Mesenchymal stem cell (in vitro differentiated cells and primary cell): ENCODE data around the gene SLC7A11.

ENCODE experiments used
- DNase-seq: peaks from one replicate; pipeline ENCODE4 v3.0.0-alpha.2; 2013
- H2AFZ ChIP-seq: one replicate; pipeline ENCODE4 v1.6.1; 2013; ENCODE audit warnings: low read depth, mild to moderate bottlenecking, control low read depth, inconsistent platforms, low read length, moderate library complexity
- H2AK5ac ChIP-seq: 2 replicates; pipeline ENCODE4 v1.6.1; 2013; ENCODE audit warnings: low read length, moderate library complexity, mild to moderate bottlenecking, inconsistent platforms; ENCODE audit not compliant: severe bottlenecking
- H2BK120ac ChIP-seq: one replicate; pipeline ENCODE4 v1.6.1; 2013; ENCODE audit warnings: low read depth, mild to moderate bottlenecking, inconsistent platforms, low read length, moderate library complexity
- H2BK12ac ChIP-seq, 2 experiments: one replicate each; pipeline ENCODE4 v1.6.1; 2013; ENCODE audit warnings: inconsistent platforms in 2 of 2, low read length in 2 of 2, mild to moderate bottlenecking in 2 of 2, moderate library complexity in 2 of 2, control low read depth in 1 of 2
- H2BK15ac ChIP-seq: one replicate; pipeline ENCODE4 v1.6.1; 2013; ENCODE audit warnings: mild to moderate bottlenecking, low read depth, inconsistent platforms; ENCODE audit not compliant: poor library complexity, severe bottlenecking
- H2BK5ac ChIP-seq: 2 replicates; pipeline ENCODE4 v1.6.1; 2013; ENCODE audit warnings: low read depth, mild to moderate bottlenecking, low read length, control low read depth, inconsistent platforms; ENCODE audit not compliant: poor library complexity, severe bottlenecking
- H3K14ac ChIP-seq, 2 experiments: one replicate each; pipeline ENCODE4 v1.6.1; 2013; ENCODE audit warnings: inconsistent platforms in 2 of 2, low read length in 2 of 2, control low read depth in 1 of 2, mild to moderate bottlenecking in 1 of 2, moderate library complexity in 1 of 2
- H3K18ac ChIP-seq, 2 experiments: one replicate each; pipeline ENCODE4 v1.6.1; 2013; ENCODE audit warnings: inconsistent platforms in 2 of 2, low read length in 2 of 2, control low read depth in 1 of 2, low read depth in 1 of 2, mild to moderate bottlenecking in 1 of 2
- H3K23ac ChIP-seq, 2 experiments: one replicate each; pipeline ENCODE4 v1.6.1; 2013; ENCODE audit warnings: inconsistent platforms in 2 of 2, low read length in 2 of 2, mild to moderate bottlenecking in 2 of 2, moderate library complexity in 2 of 2, control low read depth in 1 of 2
- H3K27ac ChIP-seq: 2 replicates; pipeline ENCODE4 v1.5.1; 2013; ENCODE audit warnings: mild to moderate bottlenecking, moderate library complexity, low read length, control low read depth, inconsistent platforms; ENCODE audit not compliant: poor library complexity, severe bottlenecking
- H3K27me3 ChIP-seq, 2 experiments: 2 replicates each; pipeline versions ENCODE4 v1.6.1 to v1.7.0; 2013; ENCODE audit warnings: low read length in 2 of 2, mild to moderate bottlenecking in 2 of 2, moderate library complexity in 2 of 2, control low read depth in 1 of 2, inconsistent platforms in 1 of 2; ENCODE audit not compliant: control insufficient read depth in 1 of 2, insufficient read depth in 1 of 2
- H3K36me3 ChIP-seq, 2 experiments: 2 replicates each; pipeline versions ENCODE4 v1.6.1 to v1.7.0; 2013; ENCODE audit warnings: low read length in 2 of 2, control low read depth in 1 of 2, inconsistent platforms in 1 of 2, low read depth in 1 of 2, mild to moderate bottlenecking in 1 of 2; ENCODE audit not compliant: insufficient read depth in 2 of 2, control insufficient read depth in 1 of 2
- H3K4ac ChIP-seq, 2 experiments: one replicate each; pipeline ENCODE4 v1.6.1; 2013; ENCODE audit warnings: inconsistent platforms in 2 of 2, low read length in 2 of 2, mild to moderate bottlenecking in 2 of 2, moderate library complexity in 2 of 2, control low read depth in 1 of 2, low read depth in 1 of 2
- H3K4me1 ChIP-seq: 2 replicates; pipeline ENCODE4 v1.6.1; 2013; ENCODE audit warnings: low read depth, low read length, control low read depth; ENCODE audit not compliant: control insufficient read depth, insufficient read depth
- H3K4me2 ChIP-seq: 2 replicates; pipeline ENCODE4 v1.6.1; 2013; ENCODE audit warnings: low read length, mild to moderate bottlenecking, inconsistent platforms; ENCODE audit not compliant: poor library complexity, severe bottlenecking
- H3K4me3 ChIP-seq, 2 experiments: 2 replicates each; pipeline versions ENCODE4 v1.5.1 to v1.7.0; 2013; ENCODE audit warnings: low read length in 2 of 2, mild to moderate bottlenecking in 2 of 2, control low read depth in 1 of 2, low read depth in 1 of 2; ENCODE audit not compliant: insufficient read depth in 1 of 2
- H3K79me1 ChIP-seq: replicated peaks from 2 replicates; pipeline ENCODE4 v1.6.1; 2013; ENCODE audit warnings: mild to moderate bottlenecking, control low read depth, low read length, inconsistent platforms; ENCODE audit not compliant: poor library complexity, severe bottlenecking
- H3K9ac ChIP-seq: 2 replicates; pipeline ENCODE4 v1.7.0; 2013; ENCODE audit warnings: mild to moderate bottlenecking, low read length, moderate library complexity
- H3K9me3 ChIP-seq: 2 replicates; pipeline ENCODE4 v1.7.0; 2013; ENCODE audit warnings: mild to moderate bottlenecking, low read length; ENCODE audit not compliant: control insufficient read depth
- H4K8ac ChIP-seq: one replicate; pipeline ENCODE4 v1.6.1; 2013; ENCODE audit warnings: inconsistent platforms, mild to moderate bottlenecking, low read length, moderate library complexity
- H4K91ac ChIP-seq: one replicate; pipeline ENCODE4 v1.6.1; 2013; ENCODE audit warnings: mild to moderate bottlenecking, low read length, inconsistent platforms
- WGBS: methylation state at CpG from one replicate; pipeline ENCODE4 v1.1.7; 2013; ENCODE audit warnings: mixed read lengths; 5-methylcytosine and 5-hydroxymethylcytosine counted together

Gene SLC7A11

GRCh38 chr4:138163171-138163570 is 79.0 kb downstream of the SLC7A11 start:
- no peak overlapping the region for H3K4me2 ChIP-seq
- H3K27ac ChIP-seq: no peak overlapping the region
- H2BK15ac ChIP-seq: no peak overlapping the region
- H4K8ac ChIP-seq: no peak overlapping the region
- H3K27me3 ChIP-seq: no peaks in the 10 kb centered on the region
- H3K23ac ChIP-seq: no peak overlapping the region
- 99% methylated on average over 2 of the region's 2 CpGs for WGBS
- no peaks in the 10 kb centered on the region for H3K9me3 ChIP-seq
- no peak overlapping the region for H3K18ac ChIP-seq
- no peak overlapping the region for H3K4ac ChIP-seq
- no peak overlapping the region for H3K9ac ChIP-seq
- no peaks in the 10 kb centered on the region for H3K4me1 ChIP-seq
- no peak for DNase-seq
- no peak overlapping the region for H3K4me3 ChIP-seq
- H3K14ac ChIP-seq: no peak overlapping the region
- H3K79me1 ChIP-seq: no peaks in the 10 kb centered on the region
- no peak overlapping the region for H2AFZ ChIP-seq
- H2BK5ac ChIP-seq: no peak overlapping the region
- H3K36me3 ChIP-seq: no peaks in the 10 kb centered on the region
- no peak overlapping the region for H2BK12ac ChIP-seq
- H4K91ac ChIP-seq: no peak overlapping the region
- H2AK5ac ChIP-seq: no peak overlapping the region
- no peak overlapping the region for H2BK120ac ChIP-seq

GRCh38 chr4:138162259-138162658 is 79.9 kb downstream of the SLC7A11 start:
- no peak overlapping the region for H4K91ac ChIP-seq
- no peak overlapping the region for H3K4me2 ChIP-seq
- H3K9ac ChIP-seq: no peak overlapping the region
- no peak overlapping the region for H2AFZ ChIP-seq
- H3K18ac ChIP-seq: no peak overlapping the region
- H3K36me3 ChIP-seq: no peaks in the 10 kb centered on the region
- H2BK15ac ChIP-seq: no peak overlapping the region
- H3K9me3 ChIP-seq: no peaks in the 10 kb centered on the region
- no peaks in the 10 kb centered on the region for H3K27me3 ChIP-seq
- H2AK5ac ChIP-seq: no peak overlapping the region
- no peak overlapping the region for H2BK120ac ChIP-seq
- no peak overlapping the region for H2BK5ac ChIP-seq
- no peaks in the 10 kb centered on the region for H3K4me1 ChIP-seq
- no peak overlapping the region for H3K4ac ChIP-seq
- H3K79me1 ChIP-seq: no peaks in the 10 kb centered on the region
- no peak overlapping the region for H3K4me3 ChIP-seq
- H2BK12ac ChIP-seq: no peak overlapping the region
- no peak overlapping the region for H3K27ac ChIP-seq
- H3K23ac ChIP-seq: no peak overlapping the region
- H4K8ac ChIP-seq: no peak overlapping the region
- no peak for DNase-seq
- no peak overlapping the region for H3K14ac ChIP-seq

- H3K4me3 ChIP-seq: no peak overlapping the region
- no peak overlapping the region for H4K91ac ChIP-seq
- H4K8ac ChIP-seq: no peak overlapping the region
- no peak overlapping the region for H2AFZ ChIP-seq
- H3K79me1 ChIP-seq: no peaks in the 10 kb centered on the region
- H2BK120ac ChIP-seq: no peak overlapping the region
- no peaks in the 10 kb centered on the region for H3K4me1 ChIP-seq
- H2BK15ac ChIP-seq: no peak overlapping the region
- no peak overlapping the region for H3K23ac ChIP-seq
- H2BK5ac ChIP-seq: no peak overlapping the region
- H3K18ac ChIP-seq: no peak overlapping the region
- no peak for DNase-seq
- 92% methylated on average over 2 of the region's 2 CpGs for WGBS
- no peak overlapping the region for H3K27ac ChIP-seq
- no peak overlapping the region for H3K4me2 ChIP-seq
- no peak overlapping the region for H2BK12ac ChIP-seq
- no peaks in the 10 kb centered on the region for H3K36me3 ChIP-seq
- H3K27me3 ChIP-seq: no peaks in the 10 kb centered on the region
- no peak overlapping the region for H3K4ac ChIP-seq
- no peak overlapping the region for H3K9ac ChIP-seq
- H2AK5ac ChIP-seq: no peak overlapping the region
- no peak overlapping the region for H3K14ac ChIP-seq
- no peaks in the 10 kb centered on the region for H3K9me3 ChIP-seq
Measured at GRCh38 chr4:138161351-138161750, 80.8 kb downstream of the SLC7A11 start.

GRCh38 chr4:138158746-138159297 is 83.3 kb downstream of the SLC7A11 start:
- no peak overlapping the region for H2BK12ac ChIP-seq
- H3K9me3 ChIP-seq: no peaks in the 10 kb centered on the region
- no peaks in the 10 kb centered on the region for H3K36me3 ChIP-seq
- H3K4me2 ChIP-seq: no peak overlapping the region
- no peak overlapping the region for H2BK120ac ChIP-seq
- H2AK5ac ChIP-seq: no peak overlapping the region
- peak; percentile 58 for DNase-seq
- H2BK15ac ChIP-seq: no peak overlapping the region
- no peak overlapping the region for H2BK5ac ChIP-seq
- H3K27me3 ChIP-seq: no peaks in the 10 kb centered on the region
- no peaks in the 10 kb centered on the region for H3K79me1 ChIP-seq
- no peak overlapping the region for H3K9ac ChIP-seq
- no peak overlapping the region for H3K14ac ChIP-seq
- H3K18ac ChIP-seq: no peak overlapping the region
- H3K4me1 ChIP-seq: no peaks in the 10 kb centered on the region
- H3K23ac ChIP-seq: no peak overlapping the region
- H4K8ac ChIP-seq: no peak overlapping the region
- no peak overlapping the region for H3K27ac ChIP-seq
- no peak overlapping the region for H3K4me3 ChIP-seq
- no peak overlapping the region for H3K4ac ChIP-seq
- WGBS: 79% methylated on average over 2 of the region's 2 CpGs
- H2AFZ ChIP-seq: no peak overlapping the region
- H4K91ac ChIP-seq: no peak overlapping the region
